NCI-H446 treated with DMSO at 0.1 percent for 48 hours (cell line): ENCODE data around the gene TRIM67.
"Not testable (repeated sequence)": the region's sequence is repeated elsewhere in the genome, so short reads cannot be mapped to it uniquely, and the experiment has no call there.

ENCODE experiments used
- DNase-seq: peaks from one replicate; lab custom pipeline; 2025; lab: John Stamatoyannopoulos, UW

The TRIM67 gene

GRCh38 chr1:231158141-231158540 is 3.7 kb upstream of the TRIM67 start:
- DNase-seq, result not testable (repeated sequence)

GRCh38 chr1:231159202-231159962 is 2.5 kb upstream of the TRIM67 start:
- DNase-seq, result no peak

GRCh38 chr1:231159963-231160761 is 1.7 kb upstream of the TRIM67 start:
- DNase-seq, result no peak

- DNase-seq, result no peak
These were observed 777 bp upstream of the TRIM67 start for GRCh38 chr1:231160895-231161666.

- no peak for DNase-seq
These were observed 575 bp downstream of the TRIM67 start for GRCh38 chr1:231162297-231162969.

- no peak for DNase-seq
These were observed 1.3 kb downstream of the TRIM67 start for GRCh38 chr1:231162970-231163829.

- no peak for DNase-seq
These were observed 2.1 kb downstream of the TRIM67 start for GRCh38 chr1:231163830-231164427.

- no peak for DNase-seq
These were observed 3.5 kb downstream of the TRIM67 start for GRCh38 chr1:231165371-231165770.

GRCh38 chr1:231166398-231166797 is 4.5 kb downstream of the TRIM67 start:
- no peak for DNase-seq

GRCh38 chr1:231170875-231171274 is 9.0 kb downstream of the TRIM67 start:
- no peak for DNase-seq

- DNase-seq, result no peak
These were observed 9.9 kb downstream of the TRIM67 start for GRCh38 chr1:231171623-231172197.

GRCh38 chr1:231172411-231172810 is 10.6 kb downstream of the TRIM67 start:
- no peak for DNase-seq

- no peak for DNase-seq
These were observed 14.6 kb downstream of the TRIM67 start for GRCh38 chr1:231176421-231176820.

- no peak for DNase-seq
These were observed 15.4 kb downstream of the TRIM67 start for GRCh38 chr1:231177226-231177625.

- DNase-seq, result no peak
These were observed 16.1 kb downstream of the TRIM67 start for GRCh38 chr1:231177936-231178335.

- no peak for DNase-seq
These were observed 17.1 kb downstream of the TRIM67 start for GRCh38 chr1:231178970-231179369.

- no peak for DNase-seq
These were observed 18.2 kb downstream of the TRIM67 start for GRCh38 chr1:231180034-231180433.

- no peak for DNase-seq
These were observed 19.4 kb downstream of the TRIM67 start for GRCh38 chr1:231181271-231181670.

- DNase-seq, result no peak
These were observed 20.5 kb downstream of the TRIM67 start for GRCh38 chr1:231182317-231182716.
